SK-N-SH (cell line): Measurements from ENCODE around the gene VTN. TPM values are rescaled to one million over a fixed set of nuclear protein-coding genes. Genes with fewer than 3 reads are reported as not detected.

Source experiments
- CTCF ChIA-PET: fragments of 300-600, 350-600 bp; formaldehyde crosslinking; extraction: SDS; loops from one replicate; lab custom pipeline; 2021; lab: Yijun Ruan, JAX
- POLR2A ChIA-PET: fragments of 350-600 bp; sonication (Branson Sonifier 250); formaldehyde crosslinking; extraction: SDS; loops from one replicate; lab custom pipeline; 2020; ENCODE audit warnings: antibody characterized with exemption, inconsistent platforms; lab: Yijun Ruan, JAX
- DNase-seq: peaks from one replicate; pipeline ENCODE4 v3.0.0; 2012
- H2AFZ ChIP-seq: fragments of 200-600 bp; sonication (generic); 2 replicates; pipeline ENCODE4 v1.8.1; 2016; ENCODE audit warnings: antibody characterized with exemption, mild to moderate bottlenecking, low read depth
- H3F3A ChIP-seq: fragments of 200-600 bp; sonication (generic); replicated peaks from 2 replicates; pipeline ENCODE3; 2016; ENCODE audit warnings: antibody characterized with exemption, mild to moderate bottlenecking; ENCODE audit not compliant: insufficient read depth
- H3K27ac ChIP-seq, 2 experiments: fragments of 200-500 bp in 1 of 2; fragments of 200-600 bp in 1 of 2; sonication (Bioruptor generic) in 1 of 2; sonication (generic), shearing (Covaris generic) in 1 of 2; 2 replicates each; pipeline versions ENCODE4 v1.5.1 to v1.6.1; 2014 to 2016; ENCODE audit warnings: low read depth in 2 of 2, inconsistent platforms in 1 of 2, low read length in 1 of 2, mild to moderate bottlenecking in 1 of 2, mixed read lengths in 1 of 2
- H3K27me3 ChIP-seq: fragments of 200-600 bp; sonication (generic), shearing (Covaris generic); 2 replicates; pipeline ENCODE4 v1.6.1; 2016; ENCODE audit warnings: mixed run types; ENCODE audit not compliant: insufficient read depth
- H3K36me3 ChIP-seq, 2 experiments: fragments of 200-500 bp in 1 of 2; fragments of 200-600 bp in 1 of 2; sonication (Bioruptor generic) in 1 of 2; sonication (generic) in 1 of 2; replicated peaks in 1 of 2; 2 replicates each; pipeline versions ENCODE3 to v1.5.1; 2014 to 2016; ENCODE audit warnings: low read length in 1 of 2, mild to moderate bottlenecking in 1 of 2; ENCODE audit not compliant: insufficient read depth in 2 of 2, control insufficient read depth in 1 of 2
- H3K4me1 ChIP-seq, 2 experiments: fragments of 200-500 bp in 1 of 2; fragments of 200-600 bp in 1 of 2; sonication (Bioruptor generic) in 1 of 2; sonication (generic), shearing (Covaris generic) in 1 of 2; 2 replicates each; pipeline versions ENCODE4 v1.5.1 to v1.6.1; 2014 to 2016; ENCODE audit warnings: low read depth in 1 of 2, low read length in 1 of 2, mixed run types in 1 of 2; ENCODE audit not compliant: insufficient read depth in 2 of 2, control insufficient read depth in 1 of 2
- H3K4me2 ChIP-seq: fragments of 200-600 bp; sonication (generic), shearing (Covaris generic); 2 replicates; pipeline ENCODE4 v1.6.1; 2017; ENCODE audit warnings: mixed run types
- H3K4me3 ChIP-seq, 2 experiments: fragments of 200-500 bp in 1 of 2; fragments of 200-600 bp in 1 of 2; sonication (Bioruptor generic) in 1 of 2; sonication (generic), shearing (Covaris generic) in 1 of 2; 2 replicates each; pipeline versions ENCODE4 v1.5.1 to v1.8.1; 2014 to 2016; ENCODE audit warnings: low read depth in 2 of 2, inconsistent platforms in 1 of 2, low read length in 1 of 2, mild to moderate bottlenecking in 1 of 2, mixed read lengths in 1 of 2, moderate library complexity in 1 of 2
- H3K79me2 ChIP-seq: fragments of 200-600 bp; sonication (generic); 2 replicates; pipeline ENCODE4 v1.8.1; 2017; ENCODE audit warnings: mild to moderate bottlenecking; ENCODE audit not compliant: insufficient read depth
- H3K9ac ChIP-seq: fragments of 200-600 bp; sonication (generic); 2 replicates; pipeline ENCODE4 v1.6.1; 2017; ENCODE audit warnings: mixed run types
- H3K9me2 ChIP-seq: fragments of 200-600 bp; sonication (generic); 2 replicates; pipeline ENCODE4 v1.6.1; 2017; ENCODE audit warnings: mixed run types
- H3K9me3 ChIP-seq: fragments of 200-600 bp; sonication (generic); 2 replicates; pipeline ENCODE4 v1.6.1; 2017; ENCODE audit warnings: mixed run types, mild to moderate bottlenecking, moderate library complexity
- H4K20me1 ChIP-seq: fragments of 200-600 bp; sonication (generic); 2 replicates; pipeline ENCODE4 v1.6.1; 2017; ENCODE audit warnings: mild to moderate bottlenecking, mixed run types; ENCODE audit not compliant: insufficient read depth
- ELF1 ChIP-seq: IDR thresholded peaks from 2 replicates; pipeline ENCODE4 v1.4.0; 2012
- FOSL2 ChIP-seq: IDR thresholded peaks from 2 replicates; pipeline ENCODE4 v1.4.0; 2012; ENCODE audit warnings: low read depth, mild to moderate bottlenecking, moderate library complexity, borderline replicate concordance
- FOXJ3 ChIP-seq: sonication (generic); formaldehyde crosslinking; IDR thresholded peaks from 2 replicates; pipeline ENCODE4 v1.5.1; 2020; ENCODE audit warnings: mild to moderate bottlenecking, missing genetic modification reagents
- GATA2 ChIP-seq: sonication (generic); formaldehyde crosslinking; IDR thresholded peaks from 2 replicates; pipeline ENCODE4 v1.5.0; 2020; ENCODE audit warnings: mild to moderate bottlenecking, missing genetic modification reagents
- NRF1 ChIP-seq: IDR thresholded peaks from 2 replicates; pipeline ENCODE4 v1.6.1; 2012; ENCODE audit warnings: low read depth, mild to moderate bottlenecking, low read length
- RFX5 ChIP-seq: IDR thresholded peaks from 2 replicates; pipeline ENCODE4 v1.6.1; 2012; ENCODE audit warnings: mild to moderate bottlenecking, improper control_type of control experiment, low read length
- RXRA ChIP-seq: IDR thresholded peaks from 2 replicates; pipeline ENCODE4 v1.4.0; 2012; ENCODE audit warnings: low read depth, mild to moderate bottlenecking, borderline replicate concordance
- TAF1 ChIP-seq: IDR thresholded peaks from 2 replicates; pipeline ENCODE4 v1.6.1; 2012; ENCODE audit warnings: low read depth, mild to moderate bottlenecking, low read length, moderate library complexity, borderline replicate concordance
- whole genome bisulfite sequencing: methylation state at CpG from one replicate; pipeline ENCODE4 v1.1.6; 2017; ENCODE audit warnings: low lambda C conversion rate; 5-methylcytosine and 5-hydroxymethylcytosine counted together
- polyA plus RNA-seq, 3 experiments: library from polyadenylated mRNA; depleted of rRNA; stranded (reverse); fragments of >200 nt; gene quantifications; 2 replicates each; pipeline ENCODE4 v1.2.3, GENCODE V29; 2012
- TF ChIP-seq, protein P1 (sequence below): fragments of 200-600 bp; sonication (generic); IDR thresholded peaks from 2 replicates; pipeline ENCODE4 v1.6.1; 2017; ENCODE audit warnings: antibody characterized with exemption, mild to moderate bottlenecking, moderate library complexity
- TF ChIP-seq, protein P2 (sequence below): IDR thresholded peaks from 2 replicates; pipeline ENCODE4 v1.4.0; 2012; ENCODE audit warnings: low read depth, borderline replicate concordance
- TF ChIP-seq, protein P3 (sequence below): IDR thresholded peaks from 2 replicates; pipeline ENCODE4; 2012
- TF ChIP-seq, protein P4 (sequence below): IDR thresholded peaks from 2 replicates; pipeline ENCODE4 v1.4.0; 2012; ENCODE audit warnings: low read depth, borderline replicate concordance

Gene VTN
- polyA plus RNA-seq, 1 of the 3 experiments (the other 2 are of a cell fraction): 1.2 TPM

GRCh38 chr17:28344011-28344410 is 26.1 kb downstream of the VTN start:
- no peaks in the 10 kb centered on the region for H3K27me3 ChIP-seq
- H3K4me1 ChIP-seq: peaks cover 9 to 23% of the 10 kb centered on the region in 2 experiments
- H4K20me1 ChIP-seq: peaks cover 11% of the 10 kb centered on the region; the same call in 1 of the 2 replicates
- H2AFZ ChIP-seq: no peak overlapping the region
- peaks cover 30% of the 10 kb centered on the region; the same call in 1 of the 2 replicates for H3K79me2 ChIP-seq
- H3K27ac ChIP-seq: no peak overlapping the region
- H3F3A ChIP-seq: peaks cover 43% of the 10 kb centered on the region
- 94% methylated on average over 9 of the region's 9 CpGs for WGBS
- H3K4me2 ChIP-seq: no peak overlapping the region
- DNase-seq: no peak
- no peak overlapping the region for H3K4me3 ChIP-seq
- no peaks in the 10 kb centered on the region for H3K9me3 ChIP-seq
- peaks cover 71 to 81% of the 10 kb centered on the region in 2 experiments for H3K36me3 ChIP-seq
- ChIA-PET POLR2A (no interaction called here), CTCF (no interaction called here)
- no peak overlapping the region for H3K9ac ChIP-seq
- TF ChIP-seq NRF1 (no peak), FOXJ3 (CRISPR knock-in tag) (no peak), RXRA (no peak), RFX5 (no peak), TAF1 (no peak), ELF1 (no peak)
- TF ChIP-seq, protein P1, sequence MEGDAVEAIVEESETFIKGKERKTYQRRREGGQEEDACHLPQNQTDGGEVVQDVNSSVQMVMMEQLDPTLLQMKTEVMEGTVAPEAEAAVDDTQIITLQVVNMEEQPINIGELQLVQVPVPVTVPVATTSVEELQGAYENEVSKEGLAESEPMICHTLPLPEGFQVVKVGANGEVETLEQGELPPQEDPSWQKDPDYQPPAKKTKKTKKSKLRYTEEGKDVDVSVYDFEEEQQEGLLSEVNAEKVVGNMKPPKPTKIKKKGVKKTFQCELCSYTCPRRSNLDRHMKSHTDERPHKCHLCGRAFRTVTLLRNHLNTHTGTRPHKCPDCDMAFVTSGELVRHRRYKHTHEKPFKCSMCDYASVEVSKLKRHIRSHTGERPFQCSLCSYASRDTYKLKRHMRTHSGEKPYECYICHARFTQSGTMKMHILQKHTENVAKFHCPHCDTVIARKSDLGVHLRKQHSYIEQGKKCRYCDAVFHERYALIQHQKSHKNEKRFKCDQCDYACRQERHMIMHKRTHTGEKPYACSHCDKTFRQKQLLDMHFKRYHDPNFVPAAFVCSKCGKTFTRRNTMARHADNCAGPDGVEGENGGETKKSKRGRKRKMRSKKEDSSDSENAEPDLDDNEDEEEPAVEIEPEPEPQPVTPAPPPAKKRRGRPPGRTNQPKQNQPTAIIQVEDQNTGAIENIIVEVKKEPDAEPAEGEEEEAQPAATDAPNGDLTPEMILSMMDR: no peak
- TF ChIP-seq, protein P2, sequence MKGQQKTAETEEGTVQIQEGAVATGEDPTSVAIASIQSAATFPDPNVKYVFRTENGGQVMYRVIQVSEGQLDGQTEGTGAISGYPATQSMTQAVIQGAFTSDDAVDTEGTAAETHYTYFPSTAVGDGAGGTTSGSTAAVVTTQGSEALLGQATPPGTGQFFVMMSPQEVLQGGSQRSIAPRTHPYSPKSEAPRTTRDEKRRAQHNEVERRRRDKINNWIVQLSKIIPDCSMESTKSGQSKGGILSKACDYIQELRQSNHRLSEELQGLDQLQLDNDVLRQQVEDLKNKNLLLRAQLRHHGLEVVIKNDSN: no peak
- TF ChIP-seq, protein P3, sequence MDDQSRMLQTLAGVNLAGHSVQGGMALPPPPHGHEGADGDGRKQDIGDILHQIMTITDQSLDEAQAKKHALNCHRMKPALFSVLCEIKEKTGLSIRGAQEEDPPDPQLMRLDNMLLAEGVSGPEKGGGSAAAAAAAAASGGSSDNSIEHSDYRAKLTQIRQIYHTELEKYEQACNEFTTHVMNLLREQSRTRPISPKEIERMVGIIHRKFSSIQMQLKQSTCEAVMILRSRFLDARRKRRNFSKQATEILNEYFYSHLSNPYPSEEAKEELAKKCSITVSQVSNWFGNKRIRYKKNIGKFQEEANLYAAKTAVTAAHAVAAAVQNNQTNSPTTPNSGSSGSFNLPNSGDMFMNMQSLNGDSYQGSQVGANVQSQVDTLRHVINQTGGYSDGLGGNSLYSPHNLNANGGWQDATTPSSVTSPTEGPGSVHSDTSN: no peak
- TF ChIP-seq, protein P4, sequence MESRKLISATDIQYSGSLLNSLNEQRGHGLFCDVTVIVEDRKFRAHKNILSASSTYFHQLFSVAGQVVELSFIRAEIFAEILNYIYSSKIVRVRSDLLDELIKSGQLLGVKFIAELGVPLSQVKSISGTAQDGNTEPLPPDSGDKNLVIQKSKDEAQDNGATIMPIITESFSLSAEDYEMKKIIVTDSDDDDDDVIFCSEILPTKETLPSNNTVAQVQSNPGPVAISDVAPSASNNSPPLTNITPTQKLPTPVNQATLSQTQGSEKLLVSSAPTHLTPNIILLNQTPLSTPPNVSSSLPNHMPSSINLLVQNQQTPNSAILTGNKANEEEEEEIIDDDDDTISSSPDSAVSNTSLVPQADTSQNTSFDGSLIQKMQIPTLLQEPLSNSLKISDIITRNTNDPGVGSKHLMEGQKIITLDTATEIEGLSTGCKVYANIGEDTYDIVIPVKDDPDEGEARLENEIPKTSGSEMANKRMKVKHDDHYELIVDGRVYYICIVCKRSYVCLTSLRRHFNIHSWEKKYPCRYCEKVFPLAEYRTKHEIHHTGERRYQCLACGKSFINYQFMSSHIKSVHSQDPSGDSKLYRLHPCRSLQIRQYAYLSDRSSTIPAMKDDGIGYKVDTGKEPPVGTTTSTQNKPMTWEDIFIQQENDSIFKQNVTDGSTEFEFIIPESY: no peak
- no peaks in the 10 kb centered on the region for H3K9me2 ChIP-seq

GRCh38 chr17:28343491-28343932 is 26.6 kb downstream of the VTN start:
- DNase-seq: no peak
- no peak overlapping the region for H3K4me3 ChIP-seq
- peaks cover 42% of the 10 kb centered on the region for H3F3A ChIP-seq
- peaks cover 15% of the 10 kb centered on the region; the same call in 1 of the 2 replicates for H4K20me1 ChIP-seq
- TF ChIP-seq FOSL2 (no peak), GATA2 (CRISPR knock-in tag) (no peak)
- TF ChIP-seq, all 33 proteins: peak for 0
- 100% methylated on average over 6 of the region's 10 CpGs for WGBS
- H3K27ac ChIP-seq: no peak overlapping the region
- H3K9me3 ChIP-seq: no peaks in the 10 kb centered on the region
- no peaks in the 10 kb centered on the region for H3K9me2 ChIP-seq
- H3K27me3 ChIP-seq: no peaks in the 10 kb centered on the region
- H3K4me2 ChIP-seq: no peak overlapping the region
- ChIA-PET POLR2A (no interaction called here), CTCF (interaction anchor here (0.6 to 1.5 kb wide), 2 partner anchors 13 to 322 kb away, joined by 3 read pairs; no protein-coding TSS in a partner anchor)
- H3K4me1 ChIP-seq: peaks cover 9 to 23% of the 10 kb centered on the region in 2 experiments
- peaks cover 35% of the 10 kb centered on the region for H3K79me2 ChIP-seq
- no peak overlapping the region for H2AFZ ChIP-seq
- no peak overlapping the region for H3K9ac ChIP-seq
- peaks cover 69 to 78% of the 10 kb centered on the region in 2 experiments for H3K36me3 ChIP-seq
